ENCODE data around the gene UBE4B. TPM values are rescaled to one million over a fixed set of nuclear protein-coding genes. Genes with fewer than 3 reads are reported as not detected.

UBE4B gene
- total and polyA plus RNA-seq, 10 of the 15 experiments (the other 5 are each of a cell fraction or from before 2014, with no cell fraction given): 2.9 to 32.6 (median 20.7) TPM

- TF ChIP-seq DPF2 (IDR thresholded peaks at IDR 0.05) (peak; percentile 70), CREM (IDR thresholded peaks at IDR 0.05; ENCODE audit: low read depth) (peak; percentile 61; the same call in 1 of the 2 replicates), EGR1 (IDR thresholded peaks at IDR 0.05; ENCODE audit: borderline replicate concordance in 1 of 2, low read depth in 2 of 2, low read length in 2 of 2) (0 out of 3 replicates have a peak, but pooled peaks of 1 of the 2 experiments have one; percentile 53), ZNF207 (IDR thresholded peaks at IDR 0.05; ENCODE audit: borderline replicate concordance) (no peak), LARP7 (IDR thresholded peaks at IDR 0.05) (no peak), IRF3 (IDR thresholded peaks at IDR 0.05) (no peak), ZBTB33 (IDR thresholded peaks at IDR 0.05) (no peak), ZNF687 (IDR thresholded peaks at IDR 0.05) (peak; percentile 58; the same call in 1 of the 2 replicates), RAD21 (IDR thresholded peaks at IDR 0.05; ENCODE audit: insufficient read depth, low read depth, low read length) (peak; percentile 43; the same call in 1 of the 2 replicates), POU2F2 (IDR thresholded peaks at IDR 0.05; ENCODE audit: borderline replicate concordance, low read depth, low read length) (peak; percentile 25; the same call in 1 of the 3 replicates), IKZF2 (IDR thresholded peaks at IDR 0.05) (peak; percentile 62 to 66), POLR2AphosphoS5 (IDR thresholded peaks at IDR 0.05; ENCODE audit: low read length) (peak; percentile 38; the same call in 1 of the 2 replicates), BCL3 (IDR thresholded peaks at IDR 0.05; ENCODE audit: borderline replicate concordance, insufficient read depth, low read depth, low read length, poor library complexity, severe bottlenecking) (no peak), NFYB (IDR thresholded peaks at IDR 0.05; ENCODE audit: insufficient read depth, low read depth, low read length) (no peak)
- TF ChIP-seq, protein P1, sequence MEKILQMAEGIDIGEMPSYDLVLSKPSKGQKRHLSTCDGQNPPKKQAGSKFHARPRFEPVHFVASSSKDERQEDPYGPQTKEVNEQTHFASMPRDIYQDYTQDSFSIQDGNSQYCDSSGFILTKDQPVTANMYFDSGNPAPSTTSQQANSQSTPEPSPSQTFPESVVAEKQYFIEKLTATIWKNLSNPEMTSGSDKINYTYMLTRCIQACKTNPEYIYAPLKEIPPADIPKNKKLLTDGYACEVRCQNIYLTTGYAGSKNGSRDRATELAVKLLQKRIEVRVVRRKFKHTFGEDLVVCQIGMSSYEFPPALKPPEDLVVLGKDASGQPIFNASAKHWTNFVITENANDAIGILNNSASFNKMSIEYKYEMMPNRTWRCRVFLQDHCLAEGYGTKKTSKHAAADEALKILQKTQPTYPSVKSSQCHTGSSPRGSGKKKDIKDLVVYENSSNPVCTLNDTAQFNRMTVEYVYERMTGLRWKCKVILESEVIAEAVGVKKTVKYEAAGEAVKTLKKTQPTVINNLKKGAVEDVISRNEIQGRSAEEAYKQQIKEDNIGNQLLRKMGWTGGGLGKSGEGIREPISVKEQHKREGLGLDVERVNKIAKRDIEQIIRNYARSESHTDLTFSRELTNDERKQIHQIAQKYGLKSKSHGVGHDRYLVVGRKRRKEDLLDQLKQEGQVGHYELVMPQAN (conservative IDR thresholded peaks at IDR 0.05): no peak
- TF ChIP-seq, protein P2, sequence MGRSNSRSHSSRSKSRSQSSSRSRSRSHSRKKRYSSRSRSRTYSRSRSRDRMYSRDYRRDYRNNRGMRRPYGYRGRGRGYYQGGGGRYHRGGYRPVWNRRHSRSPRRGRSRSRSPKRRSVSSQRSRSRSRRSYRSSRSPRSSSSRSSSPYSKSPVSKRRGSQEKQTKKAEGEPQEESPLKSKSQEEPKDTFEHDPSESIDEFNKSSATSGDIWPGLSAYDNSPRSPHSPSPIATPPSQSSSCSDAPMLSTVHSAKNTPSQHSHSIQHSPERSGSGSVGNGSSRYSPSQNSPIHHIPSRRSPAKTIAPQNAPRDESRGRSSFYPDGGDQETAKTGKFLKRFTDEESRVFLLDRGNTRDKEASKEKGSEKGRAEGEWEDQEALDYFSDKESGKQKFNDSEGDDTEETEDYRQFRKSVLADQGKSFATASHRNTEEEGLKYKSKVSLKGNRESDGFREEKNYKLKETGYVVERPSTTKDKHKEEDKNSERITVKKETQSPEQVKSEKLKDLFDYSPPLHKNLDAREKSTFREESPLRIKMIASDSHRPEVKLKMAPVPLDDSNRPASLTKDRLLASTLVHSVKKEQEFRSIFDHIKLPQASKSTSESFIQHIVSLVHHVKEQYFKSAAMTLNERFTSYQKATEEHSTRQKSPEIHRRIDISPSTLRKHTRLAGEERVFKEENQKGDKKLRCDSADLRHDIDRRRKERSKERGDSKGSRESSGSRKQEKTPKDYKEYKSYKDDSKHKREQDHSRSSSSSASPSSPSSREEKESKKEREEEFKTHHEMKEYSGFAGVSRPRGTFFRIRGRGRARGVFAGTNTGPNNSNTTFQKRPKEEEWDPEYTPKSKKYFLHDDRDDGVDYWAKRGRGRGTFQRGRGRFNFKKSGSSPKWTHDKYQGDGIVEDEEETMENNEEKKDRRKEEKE (IDR thresholded peaks at IDR 0.05): no peak
Observed at GRCh38 chr1:10173582-10173981, 140.8 kb downstream of the UBE4B start (continued).
